Esophagus mucosa (tissue), 1 donor: Measurements from ENCODE around the gene SNX25. TPM values are rescaled to one million over a fixed set of nuclear protein-coding genes. Genes with fewer than 3 reads are reported as not detected.
"Not testable (repeated sequence)": the region's sequence is repeated elsewhere in the genome, so short reads cannot be mapped to it uniquely, and the experiment has no call there.

ENCODE experiments used
- ATAC-seq: fragments of 200-7000 bp; cut with Tn5 transposase; one replicate; pipeline ENCODE4 v1.9.1; 2020
- total RNA-seq: library from RNA; stranded (reverse); gene quantifications from one replicate; pipeline ENCODE4 v1.2.4, GENCODE V29; 2023
- donor health status: DM: yes; HTN: yes; CAD: no.

Gene SNX25
- total RNA-seq, 1 donor from 2014 or later: 7.4 TPM

DNA sequence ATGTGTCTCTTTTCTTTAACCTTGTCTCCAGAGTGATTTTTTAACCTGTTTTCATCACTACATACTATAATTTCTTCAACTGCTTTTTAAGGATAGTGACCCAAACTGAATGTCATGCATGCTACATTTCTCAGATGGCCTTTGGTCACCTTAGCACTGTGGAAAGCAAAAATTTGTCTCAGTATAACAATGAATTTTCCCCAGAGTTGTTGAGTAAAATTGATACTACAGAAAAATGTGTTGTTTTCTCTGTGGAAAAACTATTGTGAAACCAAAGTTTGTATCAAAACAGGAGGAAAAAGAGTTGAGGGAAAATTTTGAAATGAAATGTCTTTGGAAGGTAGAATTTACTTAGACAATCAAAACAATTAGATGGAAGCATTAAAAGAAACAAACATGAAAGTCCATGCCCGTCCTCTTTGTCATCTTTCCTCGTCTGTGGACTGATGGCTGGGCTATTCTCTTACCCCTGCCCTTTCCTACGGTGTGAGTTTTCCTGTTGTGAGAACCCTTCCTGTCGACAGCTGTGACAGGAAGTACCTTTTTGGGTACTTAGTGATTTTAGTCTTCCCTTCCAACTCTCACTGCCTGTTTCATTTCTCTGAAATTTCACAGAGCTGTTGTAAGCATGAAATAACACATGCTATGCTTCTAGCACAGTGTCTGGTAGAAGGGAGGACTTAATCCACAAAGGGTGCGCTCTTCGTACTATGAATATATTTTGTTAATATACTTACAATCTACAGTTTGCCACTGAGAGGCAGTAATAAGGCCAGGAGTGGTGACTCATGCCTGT lies 135.5 kb downstream of the SNX25 start:
- no peak for ATAC-seq

DNA sequence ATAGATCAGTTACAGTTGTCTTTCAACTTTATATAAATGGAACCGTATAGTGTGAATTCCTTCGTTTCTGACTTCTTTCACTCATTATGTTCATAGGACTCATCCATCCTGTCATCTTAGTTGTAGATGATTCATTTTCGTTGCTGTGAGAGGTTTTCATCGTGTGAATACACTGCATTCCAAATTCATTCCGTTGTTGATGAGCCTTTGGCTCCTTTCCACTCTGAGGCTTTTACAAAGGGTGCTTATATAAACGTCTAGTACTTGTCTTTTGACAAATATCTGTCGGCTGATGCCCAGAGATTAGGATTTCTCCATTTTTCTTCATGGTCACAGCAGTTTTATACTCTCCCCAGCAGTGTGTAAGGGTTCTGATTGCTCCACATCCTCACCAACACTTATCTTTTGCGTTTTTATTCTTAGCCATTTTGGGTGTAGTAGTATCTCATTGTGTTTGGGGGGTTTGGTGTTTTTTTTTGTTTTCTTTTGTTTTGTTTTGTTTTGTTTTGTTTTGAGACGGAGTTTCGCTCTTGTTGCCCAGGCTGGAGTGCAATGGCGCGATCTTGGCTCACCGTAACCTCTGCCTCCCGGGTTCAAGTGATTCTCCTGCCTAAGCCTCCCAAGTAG lies 137.7 kb downstream of the SNX25 start:
- ATAC-seq: no peak

DNA sequence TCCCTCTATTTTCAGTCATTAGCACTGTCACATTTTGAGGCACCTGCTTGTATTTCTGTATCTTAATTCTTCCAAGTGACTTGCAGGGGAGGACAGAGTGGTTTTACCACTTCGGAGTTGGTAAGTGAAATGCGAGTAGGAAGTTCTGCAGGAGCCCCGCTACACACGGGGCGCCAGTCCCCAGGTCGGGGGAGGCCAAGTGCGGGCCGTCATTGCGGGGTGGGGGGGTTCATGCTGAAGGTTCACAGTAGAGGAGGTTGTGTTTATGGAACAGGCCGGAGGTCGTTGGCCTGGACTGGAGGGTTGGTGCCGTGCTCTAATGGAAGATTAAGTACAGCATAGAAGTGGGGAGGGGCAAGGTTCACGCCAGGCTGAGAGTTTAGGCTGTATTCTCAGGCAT lies 142.3 kb downstream of the SNX25 start:
- ATAC-seq: no peak

DNA sequence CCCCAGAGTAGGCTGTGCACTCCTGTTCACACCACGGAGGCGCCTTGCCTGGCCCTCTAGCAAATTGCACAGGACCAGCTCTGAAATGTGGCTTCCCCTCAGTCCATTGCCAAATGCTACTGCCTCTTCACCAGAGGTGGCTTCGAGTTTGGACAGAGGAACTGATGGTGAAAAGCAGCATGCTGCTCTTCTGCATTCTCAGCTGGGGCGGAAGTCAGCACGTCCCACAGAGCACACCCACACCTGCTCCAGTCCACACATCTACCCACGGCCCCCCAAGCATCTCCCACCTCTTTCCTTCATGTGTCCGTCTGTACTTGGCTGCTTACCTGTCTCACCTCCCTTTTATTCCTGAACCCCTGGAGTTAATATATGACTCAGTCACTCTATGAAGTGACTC lies 142.8 kb downstream of the SNX25 start:
- no peak for ATAC-seq

DNA sequence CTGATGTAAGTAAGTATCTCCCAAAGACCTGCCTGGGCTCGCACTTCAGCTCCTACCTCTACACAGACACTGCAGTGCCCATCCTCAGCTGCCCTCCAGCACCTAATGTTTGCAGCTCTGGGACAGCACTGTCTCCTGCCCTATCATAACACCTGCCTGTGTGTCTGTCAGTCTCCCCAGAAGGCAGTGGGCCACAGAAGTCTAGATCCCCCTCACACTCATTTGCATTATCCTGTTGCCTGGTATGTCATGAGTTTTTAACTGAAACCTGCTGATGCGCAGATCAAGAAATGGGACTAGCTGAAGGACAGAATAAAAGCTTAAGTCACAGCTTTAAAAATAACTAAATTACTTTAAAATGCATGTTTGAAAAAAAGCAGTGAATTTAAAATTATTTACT lies 143.3 kb downstream of the SNX25 start:
- no peak for ATAC-seq

DNA sequence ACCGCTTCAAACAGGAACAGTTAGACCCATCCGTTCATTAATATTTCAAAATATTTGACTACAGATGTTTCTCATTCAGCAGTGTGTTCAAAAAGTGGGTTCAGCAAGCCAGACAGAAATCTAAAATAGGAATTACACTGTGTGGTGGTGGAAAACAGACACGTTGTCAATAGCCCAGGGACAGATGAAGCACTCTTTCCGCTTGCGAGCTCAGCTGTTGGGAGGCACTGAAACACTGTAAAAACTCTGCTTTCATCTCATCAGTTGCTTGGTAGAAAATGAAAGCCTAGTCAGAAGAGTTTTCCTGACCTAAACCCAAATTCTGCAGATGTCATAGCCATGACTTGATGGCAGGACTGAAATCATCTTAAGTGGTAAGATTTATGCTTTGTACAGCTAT lies 147.8 kb downstream of the SNX25 start:
- ATAC-seq: no peak

DNA sequence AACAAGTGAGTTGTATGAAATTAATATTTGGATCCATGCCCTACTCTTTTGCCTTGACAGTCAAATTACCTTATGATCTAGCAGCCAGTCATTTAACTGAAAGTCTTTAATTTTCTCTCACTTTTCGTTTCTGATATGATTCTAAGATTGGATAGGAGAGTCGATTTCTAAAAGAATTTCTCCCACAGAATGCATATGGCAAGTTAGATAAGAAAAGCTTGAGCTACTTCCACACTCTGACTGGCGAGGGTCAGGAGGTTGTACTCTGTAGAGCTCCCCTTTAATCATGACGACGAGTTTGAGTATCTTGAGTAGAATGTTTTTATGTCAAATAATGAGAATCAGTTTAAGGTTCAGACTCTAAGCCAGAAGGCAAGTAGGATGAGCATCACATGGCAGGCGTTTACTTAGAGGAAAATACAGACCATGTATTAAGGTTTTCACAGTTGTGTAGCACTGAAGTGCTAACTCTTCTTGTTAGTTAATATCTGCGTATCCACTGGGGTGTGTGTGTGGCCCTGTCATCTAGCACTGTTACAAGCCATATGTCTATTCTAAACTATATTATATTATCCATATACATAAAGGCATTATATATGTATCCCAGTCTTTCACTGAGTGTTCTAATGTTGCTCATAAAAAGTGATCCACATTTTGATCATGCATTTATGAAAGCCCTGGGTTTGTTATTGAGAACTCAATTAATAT lies 148.5 kb downstream of the SNX25 start:
- no peak for ATAC-seq

DNA sequence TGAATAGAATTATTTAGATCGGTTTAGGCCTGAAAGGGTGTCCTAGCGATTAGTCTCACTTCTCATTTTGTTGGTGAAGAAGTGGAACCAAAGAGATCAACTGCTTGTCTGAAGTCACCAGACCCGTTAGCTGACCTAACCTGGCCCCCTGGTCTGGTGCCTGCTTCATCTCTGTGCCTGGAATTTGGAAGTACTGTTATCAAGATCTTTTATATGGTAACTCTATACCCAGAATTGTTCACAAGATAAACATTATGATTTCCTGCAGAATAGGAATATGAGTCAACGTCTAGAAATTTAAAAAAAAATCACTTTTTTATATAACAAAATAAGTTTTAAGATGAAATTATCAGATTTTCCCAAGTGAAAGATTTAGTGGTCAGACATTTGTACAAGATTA lies 149.1 kb downstream of the SNX25 start:
- ATAC-seq: no peak

DNA sequence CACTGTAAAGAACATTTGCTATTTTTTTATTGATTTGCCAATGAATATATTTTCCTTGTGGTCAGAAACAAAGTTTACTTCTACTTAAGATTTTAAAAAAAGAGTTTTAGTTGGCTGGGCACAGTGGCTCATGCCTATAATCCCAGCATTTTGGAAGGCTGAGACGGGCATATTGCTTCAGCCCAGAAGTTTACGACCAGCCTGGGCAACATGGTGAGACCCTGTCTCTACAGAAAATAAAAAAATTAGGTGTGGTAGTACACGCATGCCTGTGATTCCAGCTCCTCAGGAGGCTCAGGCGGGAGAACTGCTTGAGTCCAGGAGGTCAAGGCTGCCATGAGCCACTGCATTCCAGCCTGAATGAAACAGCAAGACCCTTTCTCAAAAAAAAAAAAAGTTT lies 149.6 kb downstream of the SNX25 start:
- no peak for ATAC-seq

DNA sequence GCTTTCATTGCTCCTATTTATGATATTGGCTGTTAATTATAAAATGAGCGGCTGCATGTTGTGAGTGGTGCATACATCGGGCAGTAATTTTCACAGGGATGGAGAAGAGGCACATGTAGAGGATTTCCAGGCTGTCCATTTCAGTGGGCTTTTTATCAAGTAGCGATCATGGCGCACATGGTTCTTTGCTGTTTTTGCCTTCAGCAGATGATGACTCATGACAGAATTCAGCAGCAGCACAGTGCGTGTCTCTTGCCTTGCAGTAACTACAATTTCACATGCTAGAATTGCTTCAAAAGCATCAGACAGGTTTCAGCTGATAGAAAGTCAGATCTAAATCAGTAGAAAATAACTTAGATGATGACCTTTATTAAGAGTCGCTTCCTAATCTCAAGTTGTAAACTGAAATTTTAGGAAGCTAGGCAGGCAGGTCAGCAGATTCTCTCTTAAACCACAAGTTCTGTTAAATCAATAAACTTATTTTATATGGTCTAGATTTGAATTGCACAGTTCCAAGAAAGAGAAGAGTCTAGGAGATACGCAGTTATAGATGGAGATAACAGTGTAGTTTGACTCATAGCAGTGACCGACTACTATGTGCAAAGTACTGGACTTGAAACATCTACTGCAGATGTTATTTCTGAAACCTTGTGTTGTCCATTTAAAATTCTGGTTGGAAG lies 150.5 kb downstream of the SNX25 start:
- ATAC-seq: no peak

DNA sequence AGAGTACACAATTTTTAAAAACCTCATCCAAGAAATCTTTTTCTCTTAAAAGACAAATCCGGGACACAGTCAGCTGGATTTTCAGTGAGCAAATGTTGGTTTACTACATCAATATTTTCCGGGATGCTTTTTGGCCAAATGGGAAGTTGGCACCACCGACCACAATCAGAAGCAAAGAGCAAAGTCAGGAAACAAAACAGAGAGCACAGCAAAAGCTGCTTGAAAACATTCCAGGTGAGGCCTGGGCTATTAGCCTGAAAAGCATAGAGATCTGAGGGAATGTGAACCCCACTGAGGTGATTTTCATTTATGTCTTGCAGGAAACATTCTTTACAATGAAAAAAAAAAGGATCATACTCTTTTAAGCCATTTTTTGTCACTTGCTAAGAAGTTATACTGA lies 152.5 kb downstream of the SNX25 start:
- ATAC-seq: no peak

DNA sequence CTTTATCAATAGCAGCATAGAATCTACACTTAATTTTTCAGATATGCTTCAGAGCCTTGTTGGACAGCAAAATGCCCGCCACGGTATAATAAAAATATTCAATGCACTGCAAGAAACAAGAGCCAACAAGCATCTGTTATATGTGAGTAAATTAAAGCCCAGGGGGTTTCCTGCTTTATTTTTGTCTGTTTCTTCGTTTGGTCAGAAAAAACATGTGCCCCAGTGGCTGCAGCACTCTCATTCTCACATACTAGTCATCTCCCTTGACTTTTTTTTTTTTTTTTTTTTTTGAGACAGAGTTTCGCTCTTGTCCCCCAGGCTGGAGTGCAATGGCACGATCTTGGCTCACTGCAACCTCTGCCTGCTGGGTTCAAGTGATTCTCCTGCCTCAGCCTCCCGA lies 153.2 kb downstream of the SNX25 start:
- ATAC-seq: not testable (repeated sequence)

DNA sequence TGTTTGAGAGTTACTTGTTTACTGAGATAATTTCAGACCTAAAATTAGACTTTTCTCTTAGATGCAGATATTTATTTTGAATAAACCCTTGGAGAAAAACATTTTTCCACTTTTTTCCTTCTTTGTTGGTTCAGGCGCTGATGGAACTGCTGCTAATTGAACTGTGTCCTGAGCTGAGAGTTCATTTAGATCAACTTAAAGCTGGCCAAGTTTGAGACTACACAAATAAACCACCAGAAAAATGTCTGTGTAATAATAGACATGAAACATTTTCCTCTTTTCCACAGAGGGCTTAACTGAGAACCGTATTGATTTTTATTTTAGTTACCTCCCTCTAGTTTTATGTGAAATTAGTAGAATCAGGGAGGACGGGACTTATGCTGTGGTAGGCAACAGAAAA lies 153.9 kb downstream of the SNX25 start:
- no peak for ATAC-seq

DNA sequence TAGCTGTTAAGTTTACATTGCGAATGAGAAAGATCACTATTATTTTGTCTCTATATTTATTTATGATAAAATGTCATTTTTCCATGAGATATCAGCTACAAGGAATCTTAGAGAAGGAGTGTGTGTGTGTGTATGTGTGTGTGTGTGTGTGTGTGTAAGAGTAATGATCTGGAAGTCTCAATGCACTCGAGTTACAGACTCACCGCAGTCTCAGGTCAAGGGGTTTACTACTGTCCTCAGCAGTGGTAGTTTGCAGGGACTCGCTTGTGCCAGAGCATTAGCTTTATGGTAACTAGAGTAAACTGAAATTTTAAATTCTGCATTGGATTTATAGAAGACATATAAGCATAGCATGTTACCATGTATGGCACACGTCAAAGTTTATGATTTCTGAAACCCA lies 155.5 kb downstream of the SNX25 start:
- ATAC-seq: no peak

DNA sequence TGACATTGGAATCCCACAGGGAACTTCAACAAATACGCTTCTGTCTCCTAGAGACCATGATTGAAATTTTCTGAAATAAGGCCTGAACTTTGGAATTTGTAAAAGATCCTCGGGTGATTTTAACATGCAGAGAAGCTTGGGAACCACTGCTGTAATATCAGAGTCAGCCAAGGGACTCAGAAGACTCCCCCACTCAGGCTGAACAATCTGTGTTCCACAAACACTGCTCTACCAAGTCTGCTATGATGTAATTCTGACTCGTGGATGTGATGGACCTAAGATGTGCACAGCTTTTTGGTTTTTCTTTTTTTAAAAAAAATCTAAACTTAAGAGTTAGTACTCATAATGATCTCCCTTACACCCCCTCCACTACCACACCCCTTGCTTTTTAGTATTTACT lies 160.3 kb downstream of the SNX25 start:
- no peak for ATAC-seq

DNA sequence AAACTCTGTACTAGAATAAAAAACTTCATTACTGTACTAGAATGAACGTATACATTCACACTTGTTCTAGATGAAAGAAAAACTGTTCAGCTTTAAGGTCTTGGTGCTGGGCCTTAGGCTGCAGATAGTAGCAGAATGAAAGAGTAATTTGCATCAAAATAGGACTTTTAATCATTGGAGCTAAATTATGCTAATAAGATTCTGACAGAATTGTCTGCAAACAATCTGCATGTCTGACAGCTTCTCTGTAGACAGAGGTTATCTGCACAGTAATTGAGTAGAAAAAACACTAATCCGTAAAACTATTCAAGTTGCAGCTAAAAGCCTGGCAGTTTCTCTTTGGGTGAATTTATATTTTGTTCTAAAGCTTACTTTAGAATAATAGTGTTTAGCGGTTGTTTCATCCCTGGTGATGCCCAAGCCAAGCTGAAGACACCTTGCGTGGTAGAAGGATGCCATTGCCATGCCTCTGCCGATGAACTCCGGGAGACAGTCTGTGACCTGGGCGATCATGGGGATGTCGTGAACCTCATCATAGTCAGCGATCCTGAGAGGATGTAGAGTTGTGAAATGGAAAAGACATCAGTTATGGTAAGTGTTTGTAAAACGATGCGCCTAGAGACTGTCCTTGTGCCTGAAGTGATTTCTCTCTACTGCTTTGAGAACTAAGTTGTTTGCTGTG lies 161.0 kb downstream of the SNX25 start:
- no peak for ATAC-seq

DNA sequence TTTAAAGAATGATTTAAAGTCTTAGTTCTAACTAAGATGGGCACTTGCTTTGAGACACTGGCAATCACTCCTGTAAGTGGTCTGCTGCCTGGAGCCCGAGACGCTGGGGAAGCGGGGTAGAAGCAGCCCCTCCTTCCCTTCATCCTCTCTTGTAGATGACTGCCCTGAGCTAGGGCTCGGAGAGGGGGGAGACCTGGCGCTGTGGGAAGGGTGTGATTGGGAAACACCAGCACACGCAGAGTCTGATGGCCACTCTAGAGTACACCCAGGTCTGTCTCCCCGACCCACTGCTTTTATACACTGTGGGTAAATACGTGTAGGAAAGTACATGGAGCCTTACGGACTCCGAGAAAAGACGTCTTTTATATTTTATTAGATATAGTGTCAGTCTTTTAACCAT lies 162.3 kb downstream of the SNX25 start:
- ATAC-seq: no peak

DNA sequence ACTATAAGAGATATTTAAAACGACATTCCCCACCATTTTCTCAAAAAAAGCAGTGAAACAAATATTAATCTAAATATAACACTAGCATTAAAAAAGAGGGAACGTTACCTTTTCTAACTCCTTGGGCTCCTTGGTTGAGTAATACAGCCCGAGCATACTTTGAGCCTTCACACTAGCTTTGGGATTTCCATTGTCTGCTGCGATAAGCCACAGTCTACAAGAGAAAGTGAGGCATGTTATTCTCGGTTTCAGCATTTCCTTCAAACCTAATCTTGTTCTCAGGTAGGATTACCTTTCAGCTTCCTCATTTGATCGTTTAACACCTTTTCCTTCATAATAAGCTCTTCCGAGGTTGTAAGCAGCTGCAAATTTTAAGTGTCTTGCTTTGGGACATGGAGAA lies 164.6 kb downstream of the SNX25 start:
- ATAC-seq: no peak

DNA sequence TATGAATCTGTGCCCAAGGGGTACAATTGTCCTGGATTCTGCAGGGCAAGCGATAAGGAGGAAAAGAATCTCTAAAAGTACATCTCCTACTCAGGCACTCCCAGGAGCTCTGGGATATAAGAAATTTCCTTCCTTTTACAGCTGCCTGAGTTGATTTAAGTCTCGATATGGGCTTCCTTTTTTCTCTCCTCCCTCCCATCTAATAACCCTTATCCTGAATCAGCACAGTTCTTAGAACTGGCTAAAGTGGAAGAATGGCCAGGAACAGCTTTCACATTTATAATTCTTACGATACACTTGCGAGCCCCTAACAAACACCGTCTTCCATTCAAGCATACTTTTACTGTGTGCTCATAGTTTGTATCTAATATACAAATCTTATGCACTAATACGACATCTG lies 165.2 kb downstream of the SNX25 start:
- ATAC-seq: no peak

DNA sequence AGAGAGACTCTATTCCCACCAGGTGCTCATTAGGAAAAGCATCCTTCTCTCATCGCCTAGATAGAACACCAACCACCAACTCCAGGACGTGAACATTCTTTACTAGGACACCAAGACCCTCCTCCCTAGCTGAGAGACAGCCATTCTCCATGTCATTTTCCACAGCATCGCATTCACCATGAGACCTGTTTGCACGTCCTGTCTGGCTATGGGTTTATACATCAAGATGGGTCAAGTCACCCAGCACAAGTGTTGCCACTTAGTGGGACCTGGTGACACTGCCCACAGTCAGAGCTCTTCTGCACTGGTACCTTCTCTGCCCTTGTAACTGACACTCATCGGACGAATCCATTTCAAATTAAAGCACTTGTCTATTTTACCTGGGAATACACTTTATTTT lies 168.9 kb downstream of the SNX25 start:
- no peak for ATAC-seq

DNA sequence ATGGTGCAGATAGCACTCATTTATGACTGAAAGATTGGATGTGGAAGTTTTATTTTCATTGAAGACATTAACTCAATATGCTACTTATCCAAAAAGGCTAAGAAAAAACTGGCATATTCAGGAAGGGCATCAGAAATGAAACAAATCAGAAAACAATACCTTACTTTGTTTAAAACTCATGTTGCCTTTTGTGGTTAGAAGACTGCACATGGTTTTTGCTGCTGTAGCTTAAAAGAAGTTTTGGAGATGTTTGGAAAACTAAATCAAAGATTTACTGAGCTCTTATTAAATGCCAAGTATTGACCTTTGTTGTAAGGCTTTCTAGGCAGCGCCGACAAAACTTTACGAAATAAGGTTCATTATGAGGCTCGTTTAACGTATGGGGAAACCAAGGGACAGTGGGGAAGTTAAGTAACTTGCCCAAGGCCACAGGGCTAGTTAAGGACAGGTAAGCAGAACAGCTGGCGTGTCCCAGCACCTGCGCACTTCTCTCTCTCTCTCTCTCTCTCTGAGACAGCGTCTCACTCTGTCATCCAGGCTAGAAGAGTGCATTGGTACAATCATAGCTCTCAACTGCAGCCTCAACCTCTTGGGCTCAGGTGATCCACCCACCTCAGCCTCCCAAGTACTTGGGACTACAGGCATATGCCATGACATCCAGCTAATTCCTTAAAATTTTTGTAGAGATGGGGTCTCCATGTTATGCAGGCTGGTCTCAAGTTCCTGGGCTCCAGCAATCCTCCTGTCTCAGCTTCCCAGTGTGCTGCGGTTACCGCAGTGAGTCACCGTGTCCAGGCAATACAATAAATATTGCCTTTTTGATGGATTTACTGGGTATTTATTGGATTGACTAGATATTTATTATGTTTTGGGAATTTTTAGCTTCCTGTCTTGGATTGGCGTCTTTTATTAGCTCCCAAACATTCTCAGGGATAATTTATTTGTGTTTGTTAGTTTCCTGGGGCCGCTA lies 170.2 kb downstream of the SNX25 start:
- no peak for ATAC-seq

DNA sequence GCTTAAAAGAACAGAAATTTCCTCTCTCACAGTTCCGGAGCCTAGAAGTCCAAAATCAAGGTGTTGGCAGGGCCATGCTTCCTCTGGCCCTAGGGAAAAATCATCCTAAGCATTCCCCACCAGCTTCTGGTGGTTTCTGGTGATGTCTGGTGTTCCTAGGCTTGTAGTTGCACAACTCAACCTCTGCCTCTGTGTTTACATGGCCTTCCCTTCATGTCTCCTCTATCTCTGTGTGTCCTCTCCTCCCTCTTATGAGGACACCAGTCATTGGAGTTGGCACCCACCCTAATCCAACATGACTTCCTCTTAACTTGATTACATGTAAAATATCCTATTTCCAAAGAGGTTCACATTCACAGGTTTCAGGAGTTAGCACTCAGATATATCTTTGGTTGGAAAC lies 170.9 kb downstream of the SNX25 start:
- ATAC-seq: no peak
